Esophagus squamous epithelium (tissue), 5 donors: ENCODE data around the gene TRMU. TPM values are rescaled to one million over a fixed set of nuclear protein-coding genes. Genes with fewer than 3 reads are reported as not detected.

Experiments used
- DNase-seq: peaks from one replicate; lab custom pipeline; 2025; lab: John Stamatoyannopoulos, UW
- H3K27ac ChIP-seq, 4 donors: fragments of 200-600 bp; sonication (generic); one replicate each; pipeline ENCODE4 v1.5.1; 2016 to 2019; ENCODE audit warnings: mild to moderate bottlenecking in 1 of 4
- H3K27me3 ChIP-seq, 4 donors: fragments of 200-600 bp; sonication (generic); 1 replicate in 3 of 4; 2 replicates in 1 of 4; pipeline versions ENCODE4 v1.5.1 to v1.6.0; 2017 to 2021; ENCODE audit warnings: antibody characterized with exemption in 1 of 4
- H3K36me3 ChIP-seq, 3 donors: fragments of 200-600 bp; sonication (generic); one replicate each; pipeline ENCODE4 v1.5.1; 2016 to 2019
- H3K4me1 ChIP-seq, 3 donors: fragments of 200-600 bp; sonication (generic); one replicate each; pipeline ENCODE4 v1.5.1; 2017 to 2019
- H3K4me3 ChIP-seq, 4 donors: fragments of 200-600 bp; sonication (generic); 1 replicate in 3 of 4; 2 replicates in 1 of 4; pipeline ENCODE4 v1.5.1; 2016 to 2019; ENCODE audit warnings: mild to moderate bottlenecking in 2 of 4, moderate library complexity in 1 of 4
- H3K9me3 ChIP-seq, 3 donors: fragments of 200-600 bp; sonication (generic); one replicate each; pipeline ENCODE4 v1.5.1; 2016 to 2019
- POLR2A ChIP-seq, 4 donors: fragments of 450-650 bp; IDR thresholded peaks; one replicate each; pipeline ENCODE4 v1.6.1; 2017; ENCODE audit warnings: antibody characterized with exemption in 4 of 4, mild to moderate bottlenecking in 4 of 4, moderate library complexity in 3 of 4
- WGBS, 2 donors: methylation state at CpG; one replicate each; pipeline ENCODE4 v1.1.5; 2018; 5-methylcytosine and 5-hydroxymethylcytosine counted together
- intact Hi-C: fragments of 100-400 bp; cut with DNase I; formaldehyde crosslinking; loops from one replicate; pipeline ENCODE4 v1.15.0; 2022
- total RNA-seq, 4 donors: library from RNA; depleted of rRNA; stranded (reverse); fragments of >200 nt; gene quantifications; one replicate each; pipeline ENCODE4 v1.1.0, GENCODE V29; 2016
- TF ChIP-seq, protein P1 (sequence below), 6 experiments: fragments of 450-650 bp in 4 of 6; fragments of 200-600 bp in 2 of 6; sonication (generic) in 2 of 6; IDR thresholded peaks; one replicate each; pipeline ENCODE4 v1.5.1; 2016 to 2019; ENCODE audit warnings: antibody characterized with exemption in 6 of 6, mild to moderate bottlenecking in 4 of 6, moderate library complexity in 4 of 6
- donor health status: DM: yes; HTN: yes; CAD: no.

TRMU gene
- total RNA-seq, 4 donors from 2014 or later: 17.7 to 43.1 (median 32.5) TPM

GRCh38 chr22:46337870-46338269 lies 2.4 kb downstream of the TRMU start:
- H3K9me3 ChIP-seq: no peaks in the 10 kb centered on the region
- no peak for DNase-seq

GRCh38 chr22:46338636-46339035 lies 3.1 kb downstream of the TRMU start:
- H3K9me3 ChIP-seq: no peaks in the 10 kb centered on the region
- TF ChIP-seq, protein P1, sequence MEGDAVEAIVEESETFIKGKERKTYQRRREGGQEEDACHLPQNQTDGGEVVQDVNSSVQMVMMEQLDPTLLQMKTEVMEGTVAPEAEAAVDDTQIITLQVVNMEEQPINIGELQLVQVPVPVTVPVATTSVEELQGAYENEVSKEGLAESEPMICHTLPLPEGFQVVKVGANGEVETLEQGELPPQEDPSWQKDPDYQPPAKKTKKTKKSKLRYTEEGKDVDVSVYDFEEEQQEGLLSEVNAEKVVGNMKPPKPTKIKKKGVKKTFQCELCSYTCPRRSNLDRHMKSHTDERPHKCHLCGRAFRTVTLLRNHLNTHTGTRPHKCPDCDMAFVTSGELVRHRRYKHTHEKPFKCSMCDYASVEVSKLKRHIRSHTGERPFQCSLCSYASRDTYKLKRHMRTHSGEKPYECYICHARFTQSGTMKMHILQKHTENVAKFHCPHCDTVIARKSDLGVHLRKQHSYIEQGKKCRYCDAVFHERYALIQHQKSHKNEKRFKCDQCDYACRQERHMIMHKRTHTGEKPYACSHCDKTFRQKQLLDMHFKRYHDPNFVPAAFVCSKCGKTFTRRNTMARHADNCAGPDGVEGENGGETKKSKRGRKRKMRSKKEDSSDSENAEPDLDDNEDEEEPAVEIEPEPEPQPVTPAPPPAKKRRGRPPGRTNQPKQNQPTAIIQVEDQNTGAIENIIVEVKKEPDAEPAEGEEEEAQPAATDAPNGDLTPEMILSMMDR (IDR thresholded peaks at IDR 0.05): no peak
- no peak for TF ChIP-seq POLR2A (IDR thresholded peaks at IDR 0.05)
- H3K4me3 ChIP-seq: no peak overlapping the region
- no peak for DNase-seq
- 93 to 97% methylated on average over 8 of the region's 8 CpGs for WGBS, 2 donors
- peaks cover 10 to 26% (median 12%) of the 10 kb centered on the region in 3 donors for H3K4me1 ChIP-seq
- peaks cover 14 to 63% (median 22%) of the 10 kb centered on the region in 3 donors for H3K36me3 ChIP-seq
- intact Hi-C loops: no loop called here
- no peaks in the 10 kb centered on the region for H3K27me3 ChIP-seq
- H3K27ac ChIP-seq: no peak overlapping the region

More at GRCh38 chr22:46337870-46338269, 2.4 kb downstream of the TRMU start:
- no peak for TF ChIP-seq POLR2A (IDR thresholded peaks at IDR 0.05)
- TF ChIP-seq, protein P1 (IDR thresholded peaks at IDR 0.05): no peak
- intact Hi-C loops: no loop called here
- Histone ChIP-seq H3K4me3 (no peak overlapping the region), H3K36me3 (peaks cover 14 to 55% (median 22%) of the 10 kb centered on the region in 3 donors), H3K4me1 (peaks cover 10 to 26% (median 12%) of the 10 kb centered on the region in 3 donors), H3K27me3 (no peaks in the 10 kb centered on the region), H3K27ac (no peak overlapping the region)
- WGBS, 2 donors: 82 to 86% methylated on average over 4 to 9 of the region's 9 CpGs

GRCh38 chr22:46339956-46340355 lies 4.4 kb downstream of the TRMU start:
- DNase-seq: no peak
- no peaks in the 10 kb centered on the region for H3K27me3 ChIP-seq
- whole genome bisulfite sequencing, 2 donors: 97 to 99% methylated on average over 5 of the region's 5 CpGs
- H3K36me3 ChIP-seq: peaks cover 14 to 76% (median 28%) of the 10 kb centered on the region in 3 donors
- no peak overlapping the region for H3K4me3 ChIP-seq
- H3K4me1 ChIP-seq: peaks cover 10 to 20% (median 12%) of the 10 kb centered on the region in 3 donors
- intact Hi-C loops: no loop called here
- TF ChIP-seq, protein P1 (IDR thresholded peaks at IDR 0.05): no peak
- no peak for TF ChIP-seq POLR2A (IDR thresholded peaks at IDR 0.05)
- H3K27ac ChIP-seq: no peak overlapping the region
- H3K9me3 ChIP-seq: no peaks in the 10 kb centered on the region

DNA sequence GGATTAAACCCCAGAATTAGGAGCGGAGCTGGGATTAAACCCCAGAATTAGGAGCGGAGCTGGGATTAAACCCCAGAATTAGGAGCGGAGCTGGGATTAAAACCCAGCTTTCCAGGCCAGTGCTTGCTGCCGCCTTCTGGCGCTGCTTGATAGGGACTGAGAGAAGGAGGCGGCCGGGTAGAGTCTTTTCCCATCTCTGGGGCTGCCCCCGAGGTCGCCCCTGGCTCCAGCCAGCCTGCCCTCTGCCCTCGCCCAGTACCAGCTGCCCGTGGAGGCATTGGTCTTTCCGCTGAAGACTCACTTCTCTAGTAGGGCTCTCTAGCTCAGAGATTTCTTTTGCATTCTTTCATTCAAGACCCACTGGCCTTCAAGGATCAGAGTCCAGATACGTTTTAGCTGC lies 5.2 kb downstream of the TRMU start:
- Histone ChIP-seq H3K9me3 (no peaks in the 10 kb centered on the region), H3K36me3 (peaks cover 14 to 83% (median 33%) of the 10 kb centered on the region in 3 donors), H3K27ac (no peak overlapping the region), H3K4me1 (peaks cover 10 to 19% (median 12%) of the 10 kb centered on the region in 3 donors), H3K27me3 (no peaks in the 10 kb centered on the region), H3K4me3 (no peak overlapping the region)
- no peak for DNase-seq
- 89 to 95% methylated on average over 11 to 13 of the region's 13 CpGs for WGBS, 2 donors
- TF ChIP-seq, protein P1 (IDR thresholded peaks at IDR 0.05): no peak
- no peak for TF ChIP-seq POLR2A (IDR thresholded peaks at IDR 0.05)
- intact Hi-C loops: no loop called here

- H3K36me3 ChIP-seq: peaks cover 22 to 100% (median 67%) of the 10 kb centered on the region in 3 donors
- 88% methylated on average over 18 of the region's 19 CpGs for WGBS, 2 donors
- no peaks in the 10 kb centered on the region for H3K9me3 ChIP-seq
- TF ChIP-seq, protein P1 (IDR thresholded peaks at IDR 0.05): no peak
- TF ChIP-seq POLR2A (IDR thresholded peaks at IDR 0.05): no peak
- no peak overlapping the region for H3K27ac ChIP-seq
- intact Hi-C loops: no loop called here
- H3K4me1 ChIP-seq: peaks cover 0 to 3% (median 0%) of the 10 kb centered on the region in 3 donors
- no peak overlapping the region for H3K4me3 ChIP-seq
- no peaks in the 10 kb centered on the region for H3K27me3 ChIP-seq
- DNase-seq: no peak
Observed at GRCh38 chr22:46346680-46347405, 11.3 kb downstream of the TRMU start.
